NCI-H146 (cell line): ENCODE results near the gene TMEM255A.

ENCODE experiments used
- DNase-seq: peaks from one replicate; lab custom pipeline; 2025; lab: John Stamatoyannopoulos, UW

Gene TMEM255A

GRCh38 chrX:120264341-120264740 lies 46.9 kb downstream of the TMEM255A start:
- no peak for DNase-seq

DNA sequence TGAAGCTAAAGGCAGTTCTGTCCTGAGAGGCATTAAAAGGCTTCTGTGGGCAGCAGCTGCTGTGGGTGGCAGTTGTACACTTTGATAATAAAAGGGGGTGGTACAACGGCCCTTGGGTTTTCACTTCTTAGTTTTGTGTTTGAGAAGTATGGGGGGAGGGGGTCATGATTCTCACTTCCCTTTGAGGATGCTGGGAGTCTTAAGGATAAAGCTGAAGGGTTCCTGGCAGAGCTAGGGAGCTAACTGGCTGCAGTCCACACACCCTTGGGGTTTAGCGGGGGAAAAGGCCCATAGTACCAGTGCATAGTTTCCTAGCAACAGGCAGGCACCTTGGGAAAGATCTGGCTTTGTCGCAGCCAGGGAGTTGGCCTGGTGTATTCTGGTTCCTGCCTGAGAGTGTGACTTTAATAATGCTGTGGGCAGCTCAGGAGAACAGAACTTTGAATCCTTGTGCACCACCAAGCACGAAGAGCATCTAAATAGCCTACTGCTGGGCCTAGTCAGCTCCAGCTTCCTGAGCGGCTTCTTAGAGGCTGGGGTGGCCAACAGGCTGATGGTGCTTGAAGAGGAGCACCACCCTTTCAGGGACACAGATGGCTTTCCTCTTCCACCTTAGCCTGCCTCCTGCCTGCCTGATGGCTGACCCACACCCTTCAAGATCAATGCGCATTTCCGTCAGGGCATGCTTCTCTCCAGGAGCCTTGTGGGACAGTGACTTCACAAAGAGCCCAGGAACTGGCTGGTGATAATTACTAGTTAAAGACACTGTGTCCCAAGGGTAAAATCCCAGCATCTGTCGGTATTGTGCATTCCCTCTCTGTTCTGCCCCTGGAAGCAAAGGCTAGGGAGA lies 48.2 kb downstream of the TMEM255A start:
- no peak for DNase-seq

- peak; percentile 50 for DNase-seq
Observed at GRCh38 chrX:120260369-120260768, 50.9 kb downstream of the TMEM255A start.

DNA sequence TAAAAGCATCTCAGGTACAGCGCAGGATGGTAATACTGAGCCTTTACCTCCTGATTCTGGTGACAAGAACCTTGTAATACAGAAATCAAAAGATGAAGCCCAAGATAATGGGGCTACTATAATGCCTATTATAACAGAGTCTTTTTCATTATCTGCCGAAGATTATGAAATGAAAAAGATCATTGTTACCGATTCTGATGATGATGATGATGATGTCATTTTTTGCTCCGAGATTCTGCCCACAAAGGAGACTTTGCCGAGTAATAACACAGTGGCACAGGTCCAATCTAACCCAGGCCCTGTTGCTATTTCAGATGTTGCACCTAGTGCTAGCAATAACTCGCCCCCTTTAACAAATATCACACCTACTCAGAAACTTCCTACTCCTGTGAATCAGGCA lies 57.5 kb downstream of the TMEM255A start:
- no peak for DNase-seq

DNA sequence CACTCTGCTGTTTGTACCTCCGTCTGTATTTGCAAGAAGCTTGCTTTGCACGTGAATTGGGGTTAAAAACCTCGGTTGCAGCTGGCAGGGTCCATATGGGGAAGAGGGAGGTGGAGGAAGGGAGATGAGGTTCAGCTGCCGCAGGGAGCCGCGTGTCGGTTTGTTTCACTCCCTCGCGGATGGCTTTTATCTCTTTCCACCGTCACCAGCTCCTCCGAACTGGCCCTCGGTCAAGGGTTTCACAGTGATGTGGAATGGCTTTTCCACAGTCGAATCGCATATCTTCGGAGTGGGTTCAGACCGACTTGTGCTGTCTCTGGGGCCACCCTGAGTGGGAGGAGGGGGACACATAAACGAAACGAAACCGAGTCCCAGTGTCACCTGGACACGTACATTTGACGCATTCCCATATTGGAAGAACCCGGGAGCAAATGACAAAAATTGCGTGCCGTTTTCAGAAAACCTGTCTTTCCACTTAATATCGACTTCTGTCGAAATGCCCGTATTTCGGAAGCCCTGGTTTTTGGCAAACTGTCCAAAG lies 59.7 kb downstream of the TMEM255A start:
- peak; percentile 47 for DNase-seq

DNA sequence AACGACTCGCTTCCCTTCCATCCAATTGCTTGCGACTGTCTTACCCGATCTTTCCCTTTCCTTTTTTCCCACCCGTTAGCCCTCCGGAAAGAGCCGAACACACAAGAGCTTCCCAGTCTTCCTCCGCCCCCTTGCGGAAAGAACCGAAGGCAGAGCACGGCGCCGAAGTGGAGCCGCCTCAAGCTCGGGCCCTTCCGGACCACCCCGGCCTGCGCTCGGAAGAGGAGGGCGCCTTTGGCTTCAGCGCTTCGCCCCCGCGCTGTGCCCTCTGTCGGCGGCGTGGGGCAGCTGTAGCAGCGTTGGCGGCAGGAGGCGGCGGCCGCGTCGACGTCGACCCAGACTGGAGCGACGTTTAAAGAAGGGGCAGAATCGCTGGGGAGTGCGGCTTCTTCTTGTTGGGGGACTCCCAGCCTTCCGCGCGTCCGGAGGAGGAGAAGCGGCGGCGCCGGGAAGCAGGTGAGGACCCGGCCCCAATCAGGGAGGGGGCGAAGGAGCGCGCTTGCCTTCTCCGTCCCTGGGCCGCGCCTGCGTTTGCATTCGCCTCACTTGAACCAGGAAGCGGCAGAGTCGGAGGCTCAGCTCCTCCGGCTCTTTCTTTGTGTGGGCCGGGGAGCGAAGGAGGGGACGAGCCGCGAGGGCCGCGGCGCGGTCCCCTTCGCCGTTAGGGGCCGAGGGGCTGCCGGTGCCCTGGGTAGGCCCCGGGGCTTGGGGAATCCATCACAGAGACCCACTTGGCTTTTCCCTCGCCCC lies 60.6 kb downstream of the TMEM255A start, which contains the start of gene ZBTB33:
Gene ZBTB33, plus strand, starts transcription at position 291 of the 750 bp plus-strand sequence. CDS start 2,604 bp downstream, outside the sequence.
- peak; percentile 94 for DNase-seq

GRCh38 chrX:120244735-120245498 lies 66.3 kb downstream of the TMEM255A start:
- DNase-seq = peak; percentile 81

DNA sequence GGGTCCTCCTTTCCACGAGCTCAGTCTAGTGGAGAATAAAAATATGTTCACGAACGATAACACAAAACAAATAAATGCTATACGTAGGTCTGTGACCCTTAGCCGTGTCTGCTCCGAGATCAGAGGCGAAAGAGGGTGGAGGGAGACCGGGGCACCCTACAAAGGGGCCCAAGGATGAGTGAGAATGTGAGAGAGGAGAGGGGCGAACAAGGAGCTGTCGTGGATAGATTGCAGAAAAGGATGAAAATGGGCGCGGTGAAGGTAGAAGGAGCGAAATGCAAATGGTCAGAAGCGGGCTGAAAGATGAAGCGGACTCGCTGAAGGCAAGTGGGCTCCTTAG lies 66.9 kb downstream of the TMEM255A start:
- no peak for DNase-seq

DNA sequence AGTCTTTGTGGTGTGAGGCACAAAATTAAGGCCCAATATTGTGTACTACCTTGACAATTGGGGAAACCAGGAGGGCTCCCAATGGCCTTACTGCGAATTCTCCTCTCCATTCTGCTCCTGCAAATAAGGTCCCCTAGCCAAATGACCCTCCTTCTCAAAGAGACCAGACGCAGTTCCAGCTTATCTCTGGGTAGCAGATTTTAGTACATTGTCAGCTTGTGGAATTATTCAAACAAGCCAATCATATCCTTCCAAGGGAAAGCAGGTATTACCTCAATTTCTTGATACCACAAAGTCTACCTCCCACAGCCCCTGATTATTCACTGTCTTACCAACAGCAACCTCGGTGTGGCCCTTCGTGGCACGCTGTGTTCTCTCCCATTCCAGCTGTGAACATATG lies 68.4 kb downstream of the TMEM255A start:
- DNase-seq = no peak

- DNase-seq = no peak
Observed at GRCh38 chrX:120238933-120239332, 72.3 kb downstream of the TMEM255A start.

DNA sequence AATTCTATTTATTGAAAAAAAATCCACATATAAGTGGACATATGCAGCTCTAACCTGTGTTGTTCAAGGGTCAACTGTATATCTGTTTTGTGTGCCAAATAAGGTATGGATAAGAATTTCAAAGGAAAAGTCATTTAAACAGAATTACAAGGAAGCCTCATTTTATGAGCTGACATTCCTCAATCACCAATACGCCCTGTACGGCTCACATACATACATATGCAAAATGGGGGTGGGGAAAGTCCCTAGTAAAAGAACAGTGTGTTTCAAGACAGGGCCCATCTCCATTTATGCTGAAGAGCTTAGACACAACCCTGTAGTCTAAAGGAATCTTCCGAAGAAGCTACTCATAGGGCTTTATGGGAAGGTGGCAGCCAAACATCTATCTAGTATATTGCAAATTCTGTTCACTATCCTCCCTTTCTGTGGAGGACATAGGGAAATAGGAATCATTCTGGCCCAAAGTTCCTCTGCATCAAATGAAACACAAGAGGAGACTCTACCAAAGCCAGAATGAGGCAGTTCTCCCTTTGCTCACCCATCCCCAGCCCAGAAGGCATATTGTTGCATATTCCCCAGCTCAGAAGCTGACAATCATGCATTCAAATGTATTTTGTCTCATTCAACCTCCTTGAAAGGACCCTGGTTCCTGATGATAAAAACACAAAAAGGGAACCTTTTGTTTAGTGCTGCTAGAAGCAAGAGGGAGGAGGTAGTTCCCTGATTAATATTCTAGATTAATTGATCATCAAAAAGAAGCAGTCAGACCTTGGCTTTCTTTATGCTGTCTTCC lies 74.4 kb downstream of the TMEM255A start:
- no peak for DNase-seq

DNA sequence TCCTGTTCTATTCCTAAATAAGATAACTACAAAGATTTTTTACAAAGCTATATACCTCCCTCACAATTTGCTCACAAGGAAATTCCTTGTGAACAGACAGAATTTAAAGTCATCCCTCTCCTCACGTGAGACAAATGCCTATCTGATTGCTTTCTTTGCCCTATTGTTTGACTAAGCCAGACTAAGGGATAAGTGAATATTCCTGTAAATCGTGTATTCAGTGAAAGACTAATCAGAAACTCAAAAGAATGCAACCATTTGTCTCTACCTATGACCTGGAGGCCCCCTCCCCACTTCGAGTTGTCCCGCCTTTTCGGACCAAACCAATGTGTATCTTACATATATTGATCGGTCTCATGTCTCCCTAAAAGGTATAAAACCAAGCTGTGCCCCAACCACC lies 76.0 kb downstream of the TMEM255A start:
- DNase-seq = no peak

DNA sequence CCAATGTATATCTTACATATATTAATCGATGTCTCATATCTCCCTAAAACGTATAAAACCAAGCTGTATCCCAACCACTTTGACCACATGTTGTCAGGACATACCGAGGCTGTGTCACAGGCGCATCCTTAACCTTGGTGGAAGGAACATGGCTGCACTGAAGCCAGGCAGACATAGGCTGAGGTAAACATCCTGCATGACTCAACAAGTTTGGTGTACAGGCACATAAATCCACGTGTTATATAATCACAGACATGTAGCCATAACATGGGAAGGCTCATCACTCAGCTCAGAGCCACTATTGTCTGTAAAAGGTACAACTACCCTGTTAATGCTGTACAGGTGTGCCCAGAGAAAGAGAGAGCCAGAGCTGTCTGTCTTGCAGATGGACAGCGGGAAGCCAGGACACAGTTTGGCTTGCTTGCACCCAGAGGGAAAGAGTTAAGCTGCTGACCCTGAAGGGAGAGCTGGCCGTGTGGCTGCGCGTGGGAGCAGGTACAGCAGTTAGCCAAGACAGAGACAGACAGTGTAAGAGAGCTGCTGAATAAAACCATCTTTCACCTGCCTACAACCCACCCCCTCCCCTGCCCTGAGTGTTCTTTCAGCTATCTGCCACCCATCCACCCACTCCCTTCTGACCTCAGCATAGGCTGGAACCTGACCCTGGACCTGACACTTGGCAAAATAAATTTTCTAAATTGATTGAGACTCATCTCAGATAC lies 82.9 kb downstream of the TMEM255A start:
- no peak for DNase-seq

DNA sequence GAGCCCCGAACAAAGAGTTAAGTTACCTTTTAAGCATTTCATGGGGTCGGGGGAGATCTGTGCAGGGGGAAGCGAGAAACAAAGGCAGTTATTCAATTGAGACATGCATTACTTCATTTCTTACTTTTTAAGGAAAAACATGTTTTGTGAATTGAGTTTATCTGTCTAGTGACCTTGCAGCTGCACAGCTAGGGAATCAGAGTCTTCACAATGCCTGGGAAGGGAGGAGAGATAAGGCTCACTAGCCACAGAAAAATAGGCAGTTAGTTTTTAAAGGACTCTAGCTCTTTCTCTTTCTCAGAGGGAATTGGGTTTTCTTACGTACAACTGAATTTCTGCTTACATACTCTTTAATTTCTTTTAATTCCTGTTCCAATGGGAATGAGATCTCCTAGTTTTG lies 86.9 kb downstream of the TMEM255A start:
- DNase-seq = no peak

DNA sequence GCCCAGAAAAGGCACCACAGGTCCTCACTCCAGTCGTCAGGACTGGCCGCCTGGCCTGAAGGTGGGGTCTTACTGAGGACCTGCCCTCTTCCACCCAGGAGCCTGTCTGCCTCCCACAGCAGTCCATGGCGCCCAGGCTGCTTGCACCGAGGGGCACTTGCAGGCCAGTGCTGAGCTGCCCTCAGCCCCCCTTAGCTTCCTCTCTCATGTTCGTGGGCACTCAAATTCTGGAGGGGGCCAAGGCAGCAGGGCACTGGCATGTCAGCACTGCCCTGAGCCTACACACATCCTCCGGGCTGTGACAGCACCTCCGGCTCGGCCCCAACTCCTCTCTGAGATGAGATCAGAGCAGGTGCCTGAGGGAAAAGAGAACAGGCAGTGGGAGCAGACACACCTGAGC lies 87.9 kb downstream of the TMEM255A start:
- no peak for DNase-seq

DNA sequence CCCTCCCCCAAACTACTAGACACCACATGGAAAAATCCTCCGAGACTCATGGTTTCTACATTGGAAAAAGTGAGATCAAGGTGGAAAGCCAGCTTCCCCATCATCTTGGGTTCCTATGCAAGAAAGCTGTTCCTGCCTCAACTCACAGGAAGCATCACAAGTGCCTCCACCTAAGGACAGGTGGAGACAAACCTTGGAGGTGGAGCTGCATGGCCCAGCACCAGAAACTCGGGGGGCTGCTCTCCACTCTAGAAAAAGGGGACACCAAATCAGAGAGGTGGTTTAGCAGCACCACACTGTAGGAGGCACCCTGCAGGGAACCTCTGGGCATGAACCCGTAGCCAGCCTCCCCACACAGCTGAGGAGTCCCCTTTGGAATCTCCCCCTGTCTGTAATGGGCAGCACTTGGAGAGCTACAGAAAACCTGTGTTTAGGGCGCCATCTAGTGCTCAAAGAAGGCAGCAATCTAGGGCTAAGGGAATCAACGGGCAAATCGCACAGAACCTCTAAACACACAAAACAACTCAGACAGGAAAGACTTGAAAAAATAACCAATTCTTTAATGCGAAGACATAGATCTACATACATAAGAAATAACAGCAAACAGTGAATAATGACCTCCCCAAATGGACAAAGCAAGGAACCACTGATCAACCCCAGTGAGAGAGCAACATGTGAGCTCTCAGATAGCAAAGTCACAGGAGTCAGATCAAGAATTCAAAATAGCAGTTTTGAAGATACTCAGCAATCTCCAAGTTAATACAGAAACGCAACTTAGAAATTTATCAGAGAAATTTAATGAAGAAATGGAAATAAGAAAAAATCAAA lies 97.6 kb downstream of the TMEM255A start:
- DNase-seq = peak; percentile 41
